ENCODE data around the gene TNMD. TPM values are rescaled to one million over a fixed set of nuclear protein-coding genes. Genes with fewer than 3 reads are reported as not detected.

TNMD gene
- total and polyA plus RNA-seq, 2 of the 8 experiments (the other 6 are each of a cell fraction or from before 2014, with no cell fraction given), result 1.4 to 2.1 TPM

DNA sequence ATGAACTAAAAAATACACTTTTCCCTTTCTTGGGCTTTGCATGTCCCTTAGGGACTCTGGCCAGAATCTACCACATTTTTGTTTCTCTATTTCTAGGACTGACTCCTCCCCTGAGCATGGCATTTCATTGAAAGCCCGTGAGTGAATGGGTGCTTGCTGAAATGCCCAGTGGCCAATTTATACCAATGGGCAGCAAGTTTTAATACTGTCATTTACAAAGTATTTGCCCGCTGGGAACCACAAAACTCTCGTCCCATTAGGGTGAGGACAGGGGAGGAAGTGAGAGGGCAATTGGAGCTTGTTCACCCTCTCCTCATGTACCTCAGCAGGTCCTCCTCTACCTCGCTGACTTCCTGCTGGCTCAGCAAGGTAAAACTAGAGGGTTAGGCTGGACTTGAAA is 60.4 kb downstream of the TNMD start:
- Histone ChIP-seq H3K4me2 (ENCODE audit: insufficient read depth in 1 of 2, low read depth in 2 of 2, low read length in 2 of 2) (no peak overlapping the region), H3K4me1 (replicated peaks in 1 of 4; ENCODE audit: control insufficient read depth in 3 of 4, insufficient read depth in 4 of 4, low read length in 3 of 4) (peaks cover 0 to 10% (median 4%) of the 10 kb centered on the region in 4 experiments; a peak in 3 of 7 replicates), H3K27me3 (replicated peaks in 1 of 4; ENCODE audit: control insufficient read depth in 3 of 4, extremely low read depth in 1 of 4, insufficient read depth in 3 of 4, low read length in 3 of 4) (no peaks in the 10 kb centered on the region), H3K23me2 (ENCODE audit: low read depth, low read length) (no peaks in the 10 kb centered on the region), H4K91ac (replicated peaks; ENCODE audit: insufficient read length, low read length) (no peak overlapping the region), H2BK20ac (ENCODE audit: low read length) (no peak overlapping the region), H2AFZ (ENCODE audit: low read length) (no peak overlapping the region), H3K79me2 (ENCODE audit: control insufficient read depth in 1 of 2, insufficient read depth in 2 of 2, low read length in 2 of 2) (no peaks in the 10 kb centered on the region), H2AK5ac (ENCODE audit: low read depth, low read length) (no peak overlapping the region), H4K5ac (ENCODE audit: insufficient read length, low read depth, low read length) (no peak overlapping the region), H3K36me3 (ENCODE audit: control insufficient read depth in 2 of 4, insufficient read depth in 4 of 4, low read length in 3 of 4) (no peaks in the 10 kb centered on the region), H2BK120ac (replicated peaks; ENCODE audit: low read depth, low read length) (no peak overlapping the region), H2BK5ac (ENCODE audit: low read depth, low read length) (no peak overlapping the region), H2BK15ac (ENCODE audit: low read length) (no peak overlapping the region), H3K27ac (ENCODE audit: low read depth, low read length) (no peak overlapping the region), H4K8ac (ENCODE audit: extremely low read depth, insufficient read depth, low read length) (no peak overlapping the region), H3K4ac (replicated peaks; ENCODE audit: insufficient read length, low read depth, low read length) (no peak overlapping the region), H3K14ac (ENCODE audit: insufficient read length) (no peak overlapping the region), H3K79me1 (ENCODE audit: low read depth, low read length) (no peaks in the 10 kb centered on the region), H3K56ac (replicated peaks; ENCODE audit: insufficient read length, low read depth, low read length) (no peak overlapping the region), H3K23ac (ENCODE audit: insufficient read length) (no peak overlapping the region), H4K20me1 (replicated peaks in 1 of 2; ENCODE audit: control insufficient read depth in 1 of 2, insufficient read depth in 2 of 2, low read length in 2 of 2) (no peaks in the 10 kb centered on the region), H3K9ac (replicated peaks in 1 of 4; ENCODE audit: extremely low read depth in 1 of 4, low read depth in 3 of 4, low read length in 3 of 4) (no peak overlapping the region), H2BK12ac (ENCODE audit: low read depth, low read length) (no peak overlapping the region), H3K9me3 (ENCODE audit: insufficient read depth in 2 of 2, low read depth in 1 of 2, low read length in 1 of 2) (no peaks in the 10 kb centered on the region), H3K18ac (ENCODE audit: extremely low read depth, low read length) (no peak overlapping the region), H3K4me3 (ENCODE audit: extremely low read depth in 1 of 4, insufficient read depth in 2 of 4, low read depth in 3 of 4, low read length in 4 of 4) (no peak overlapping the region)
- ChIA-PET CTCF (ENCODE audit: partially characterized antibody) (interaction anchor here (1.5 to 1.7 kb wide), 2 partner anchors 8 to 133 kb away, joined by 5 read pairs; partner anchors contain the start of gene TSPAN6), POLR2A (ENCODE audit: partially characterized antibody) (no interaction called here)
- DNase-seq (ENCODE audit: low read depth in 1 of 2, low spot score in 2 of 2) (no peak), FAIRE-seq (no peak)
- 86% methylated on average over 1 of the region's 4 CpGs; no CpG with 5 or more reads in 1 of the 2 experiments for WGBS, 2 experiments (ENCODE audit: extremely low coverage in 1 of 2, insufficient coverage in 1 of 2, insufficient read length in 1 of 2, insufficient replicate concordance in 2 of 2, low coverage in 1 of 2, low lambda C conversion rate in 2 of 2, missing lambda C conversion rate in 1 of 2)
- TF ChIP-seq POLR2AphosphoS5 (IDR thresholded peaks at IDR 0.05; ENCODE audit: low read depth, low read length) (no peak), CEBPB (IDR thresholded peaks at IDR 0.05; ENCODE audit: low read depth, low read length) (no peak), KDM1A (IDR thresholded peaks at IDR 0.05; ENCODE audit: borderline replicate concordance, low read length) (no peak), CBX5 (IDR thresholded peaks at IDR 0.05; ENCODE audit: low read depth, low read length) (no peak), CTBP2 (IDR thresholded peaks at IDR 0.05; ENCODE audit: borderline replicate concordance, insufficient read depth, insufficient read length, low read length) (no peak)

All from H1 (cell line).